ENCODE data around the gene GJA5. TPM values are rescaled to one million over a fixed set of nuclear protein-coding genes. Genes with fewer than 3 reads are reported as not detected.
"Not testable (repeated sequence)": the region's sequence is repeated elsewhere in the genome, so short reads cannot be mapped to it uniquely, and the experiment has no call there.

Gene GJA5
- total RNA-seq, 1 donor from 2014 or later = 4.7 TPM

DNA sequence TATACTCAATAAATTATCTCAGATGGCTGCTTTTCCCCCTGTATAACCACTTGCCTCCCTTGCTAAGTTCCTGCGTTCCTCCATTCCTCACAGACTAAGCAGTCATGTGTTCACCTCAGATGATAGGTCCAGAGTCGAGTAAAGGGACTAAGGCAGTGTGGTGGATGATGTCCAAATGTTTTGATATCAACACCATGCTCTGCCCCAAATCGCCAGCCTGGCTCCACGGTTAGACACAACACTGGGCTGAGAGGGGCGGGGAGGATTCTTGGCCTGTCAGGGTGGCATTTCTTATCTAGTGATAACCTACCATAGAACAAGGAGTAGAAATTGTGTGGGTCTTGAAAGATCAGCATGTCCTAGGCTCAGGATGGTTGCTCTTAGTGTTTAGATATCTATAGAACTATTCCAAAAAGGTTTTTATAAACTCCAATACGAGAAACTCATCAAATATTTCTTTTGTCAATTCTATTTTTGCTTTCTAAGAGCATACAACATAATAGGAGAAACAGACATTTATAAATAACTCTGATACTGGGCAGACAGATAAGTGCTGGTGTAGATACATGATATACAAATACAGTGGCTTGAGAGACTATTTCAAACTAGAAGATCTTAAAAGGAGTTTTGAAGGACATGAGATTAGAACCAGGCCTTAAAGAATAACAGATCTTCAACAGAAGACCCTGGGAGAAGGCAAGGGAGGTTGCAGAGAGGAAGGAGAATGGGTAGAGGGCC lies 21.5 kb downstream of the GJA5 start:
- peak; percentile 87 for ATAC-seq
- intact Hi-C loops (cut with micrococcal nuclease) = no loop called here
- peak; percentile 75 for DNase-seq

DNA sequence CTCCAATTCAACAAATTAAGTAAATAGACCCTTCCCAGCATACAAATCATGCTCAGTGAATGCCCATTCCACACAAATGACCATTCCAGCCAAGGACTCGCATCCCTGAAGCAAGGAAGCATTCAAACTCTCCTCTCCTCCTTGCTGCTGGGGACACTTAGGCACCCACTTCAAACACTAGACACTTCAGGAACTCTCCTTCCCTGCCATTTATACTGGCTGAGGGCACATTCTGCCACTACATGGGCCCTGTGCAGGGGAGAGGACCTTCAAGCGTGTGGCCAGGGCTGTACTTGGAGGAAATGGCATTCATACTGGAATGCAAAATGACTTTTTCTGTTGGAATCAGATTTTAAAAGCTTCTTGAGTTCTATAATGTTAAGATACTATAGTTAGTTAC lies 22.3 kb downstream of the GJA5 start:
- DNase-seq (no peak), ATAC-seq (peak; percentile 20)
- intact Hi-C loops (cut with micrococcal nuclease) = no loop called here

DNA sequence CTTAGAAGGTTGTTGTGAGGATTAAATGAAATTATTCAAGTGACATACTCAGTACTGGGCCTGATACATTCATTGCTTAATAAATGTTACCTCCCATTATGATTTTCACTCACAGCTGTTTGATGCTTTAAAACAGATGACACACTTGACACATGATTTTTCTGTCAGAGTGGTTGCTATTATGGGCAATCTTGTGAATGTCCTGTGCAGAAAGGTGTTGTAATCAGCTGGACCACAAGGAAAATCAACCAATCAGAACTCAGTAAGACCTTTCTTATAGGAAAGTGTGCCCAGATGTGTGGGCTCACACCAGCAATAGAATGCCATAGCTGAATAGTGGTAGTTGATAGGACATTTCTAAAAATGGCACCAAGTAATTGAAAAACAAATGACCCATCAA lies 23.5 kb downstream of the GJA5 start:
- intact Hi-C loops (cut with micrococcal nuclease) = no loop called here
- no peak for DNase-seq
- peak; percentile 34 for ATAC-seq

DNA sequence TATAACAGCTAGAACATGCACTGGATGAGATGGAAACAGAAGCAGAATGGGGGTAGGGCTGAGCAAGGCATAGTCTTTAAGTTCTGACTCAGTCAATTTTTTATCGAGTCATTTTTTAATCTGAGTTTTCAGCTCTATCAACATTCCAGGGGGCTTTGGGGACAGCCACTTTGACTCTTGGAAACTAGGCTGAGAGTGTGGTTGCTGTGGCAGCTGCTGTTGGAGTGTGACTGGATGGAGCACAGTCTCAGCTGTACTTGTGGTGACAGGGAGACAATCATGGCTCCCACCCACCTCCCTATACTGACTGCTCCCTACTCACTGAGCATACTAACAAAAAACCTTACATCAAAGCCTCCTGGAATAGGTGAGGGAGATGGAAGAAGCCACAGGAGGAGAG lies 25.0 kb downstream of the GJA5 start:
- intact Hi-C loops (cut with micrococcal nuclease) = no loop called here
- peak; percentile 39 for DNase-seq
- peak; percentile 65 for ATAC-seq

DNA sequence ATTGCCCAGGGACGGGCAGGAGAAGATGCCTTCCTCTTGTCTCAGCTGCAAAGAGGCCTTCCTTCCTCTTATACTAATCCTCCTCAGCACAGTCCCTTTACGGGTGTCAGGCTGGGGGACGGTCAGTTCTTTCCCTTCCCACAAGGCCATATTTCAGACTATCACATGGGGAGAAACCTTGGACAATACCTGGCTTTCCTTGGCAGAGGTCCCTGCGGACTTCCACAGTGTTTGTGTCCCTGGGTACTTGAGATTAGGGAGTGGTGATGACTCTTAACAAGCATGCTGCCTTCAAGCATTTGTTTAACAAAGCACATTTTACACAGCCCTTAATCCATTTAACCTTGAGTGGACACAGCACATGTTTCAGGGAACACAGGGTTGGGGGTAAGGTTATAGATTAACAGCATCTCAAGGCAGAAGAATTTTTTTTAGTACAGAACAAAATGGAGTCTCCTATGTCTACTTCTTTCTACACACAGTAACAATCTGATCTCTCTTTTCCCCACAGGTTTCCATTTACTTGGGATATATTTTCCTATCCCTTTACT lies 26.0 kb downstream of the GJA5 start:
- intact Hi-C loops (cut with micrococcal nuclease); ATAC-seq; DNase-seq: not testable (repeated sequence)

DNA sequence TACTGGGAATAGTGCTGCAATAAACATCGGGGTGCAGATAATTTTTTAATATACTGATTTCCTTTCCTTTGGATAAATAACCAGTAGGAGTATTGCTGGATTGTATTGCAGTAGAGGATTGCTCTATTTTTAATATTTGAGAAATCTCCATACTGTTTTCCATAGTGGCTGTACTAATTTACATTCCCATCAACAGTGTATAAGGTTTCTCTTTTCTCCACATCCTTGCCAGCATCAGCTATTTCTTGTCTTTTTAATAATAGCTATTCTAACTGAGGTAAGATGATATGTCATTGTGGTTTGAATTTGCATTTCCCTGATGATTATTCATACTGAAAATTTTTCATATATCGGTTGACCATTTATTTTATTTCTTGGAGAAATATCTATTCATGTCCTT lies 31.1 kb downstream of the GJA5 start:
- DNase-seq = no peak
- no peak for ATAC-seq
- intact Hi-C loops (cut with micrococcal nuclease) = no loop called here

DNA sequence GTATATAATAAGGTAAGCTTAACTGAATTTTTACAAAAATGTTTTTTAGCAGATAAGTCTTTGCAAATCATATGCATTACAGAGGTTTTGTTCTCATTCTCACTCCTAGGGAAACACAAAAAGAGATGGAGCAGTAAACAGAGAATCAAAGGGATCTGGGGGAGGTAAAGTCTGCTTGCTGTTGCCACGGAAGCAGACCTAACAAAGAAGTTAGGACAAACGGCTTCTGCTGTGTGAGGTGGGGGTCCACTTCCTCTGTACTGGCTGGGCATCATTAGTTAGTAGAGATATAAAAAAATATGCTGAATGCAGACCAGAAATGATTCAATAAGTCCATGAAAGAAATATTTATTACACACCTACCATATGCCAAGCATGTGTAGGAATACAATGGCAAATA lies 34.2 kb downstream of the GJA5 start:
- DNase-seq (no peak), ATAC-seq (no peak)
- intact Hi-C loops (cut with micrococcal nuclease) = no loop called here

DNA sequence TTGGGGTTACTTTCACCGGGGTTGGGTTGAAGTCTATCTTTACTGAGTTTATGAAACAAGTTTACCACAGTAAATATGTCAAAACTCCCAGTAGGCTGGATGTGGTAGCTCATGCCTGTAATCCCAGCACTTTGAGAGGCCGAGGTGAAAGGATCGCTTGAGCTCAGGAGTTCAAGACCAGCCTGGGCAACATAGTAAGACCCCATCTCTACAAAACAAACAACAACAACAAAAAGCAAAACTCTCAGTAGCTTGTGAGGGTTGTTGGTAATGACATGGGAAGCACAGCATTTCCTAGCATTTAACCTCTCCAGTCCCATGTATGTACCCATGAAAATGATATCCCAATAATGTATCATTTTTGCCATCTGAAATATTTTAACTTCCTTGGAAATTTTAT lies 34.7 kb downstream of the GJA5 start:
- intact Hi-C loops (cut with micrococcal nuclease) = no loop called here
- ATAC-seq (no peak), DNase-seq (no peak)

DNA sequence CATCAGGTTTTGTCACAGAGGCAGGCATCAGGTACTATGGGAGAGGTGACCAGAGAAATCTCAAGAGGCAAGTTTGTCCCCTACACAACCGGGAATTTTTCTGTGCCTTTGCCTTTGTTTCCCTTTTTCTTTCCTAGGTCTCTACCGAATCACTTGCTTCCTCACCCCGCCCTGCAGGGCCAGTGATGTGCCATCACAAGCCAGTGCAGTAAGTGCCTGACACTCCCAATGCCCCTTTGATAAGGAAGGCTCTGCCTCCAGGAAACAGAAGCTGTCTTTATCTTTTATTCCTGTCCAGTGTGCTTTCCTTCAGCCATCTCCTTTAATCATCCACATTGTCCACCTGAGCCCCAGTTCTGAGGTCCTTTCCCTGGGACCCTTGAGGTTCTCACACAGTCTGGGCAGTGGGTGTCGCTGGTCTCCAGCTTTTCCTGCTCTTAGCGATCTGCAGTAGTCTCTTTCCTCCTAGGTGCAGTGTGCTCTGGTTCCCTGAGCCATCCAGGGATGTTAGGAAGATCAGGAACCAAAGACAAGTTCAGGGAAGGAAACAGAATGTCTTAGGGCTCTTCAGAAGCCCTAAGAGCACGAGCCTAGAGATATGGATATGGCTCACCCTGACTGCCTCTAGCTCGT lies 36.6 kb downstream of the GJA5 start:
- peak; percentile 54 for DNase-seq
- ATAC-seq = peak; percentile 94
- intact Hi-C loops (cut with micrococcal nuclease) = loop anchor here (2.0 kb wide), 1 partner anchor 167 kb away; no protein-coding TSS in a partner anchor

DNA sequence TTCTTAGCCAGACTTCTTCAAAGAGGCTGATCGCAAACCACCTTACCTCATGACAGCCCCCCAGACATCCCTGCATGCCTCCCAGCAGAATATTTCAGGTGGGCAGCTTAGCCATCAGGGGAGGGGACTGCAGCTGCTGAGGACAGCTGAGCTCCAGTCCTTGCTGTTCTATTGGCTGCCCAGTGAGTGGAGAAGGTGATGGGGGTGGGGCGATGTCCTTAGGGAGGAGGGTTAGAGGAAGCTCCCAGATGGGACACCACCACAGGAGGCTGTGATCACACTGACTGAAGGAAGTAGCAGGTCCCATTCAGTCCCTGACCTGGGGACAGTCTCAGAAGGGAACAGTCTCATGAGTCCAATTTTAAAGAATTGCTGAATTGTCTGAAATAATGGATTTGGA lies 38.3 kb downstream of the GJA5 start:
- ATAC-seq (no peak), DNase-seq (no peak)
- intact Hi-C loops (cut with micrococcal nuclease) = loop anchor here (2.0 kb wide), 1 partner anchor 169 kb away; no protein-coding TSS in a partner anchor

DNA sequence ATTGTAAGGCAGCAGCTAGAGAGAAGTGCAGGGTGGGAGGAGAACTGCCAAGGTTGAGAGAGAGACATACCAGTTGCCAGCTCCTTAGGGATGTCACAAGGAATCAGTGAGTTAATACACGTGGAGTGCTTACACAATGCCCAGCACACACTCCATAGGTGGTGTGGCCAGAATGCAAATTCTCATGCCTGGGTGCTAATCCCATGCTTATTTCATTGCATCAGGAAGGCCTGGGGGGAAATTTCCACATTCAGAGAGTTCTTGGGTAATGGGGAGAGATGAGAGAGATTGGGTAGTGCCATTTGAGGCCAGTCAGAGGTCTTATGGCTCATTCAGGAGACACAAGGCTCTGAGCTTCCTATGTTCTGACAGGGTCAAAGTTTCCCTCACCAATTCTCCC lies 38.7 kb downstream of the GJA5 start:
- intact Hi-C loops (cut with micrococcal nuclease) = loop anchor here (2.0 kb wide), 1 partner anchor 169 kb away; no protein-coding TSS in a partner anchor
- DNase-seq (no peak), ATAC-seq (no peak)

DNA sequence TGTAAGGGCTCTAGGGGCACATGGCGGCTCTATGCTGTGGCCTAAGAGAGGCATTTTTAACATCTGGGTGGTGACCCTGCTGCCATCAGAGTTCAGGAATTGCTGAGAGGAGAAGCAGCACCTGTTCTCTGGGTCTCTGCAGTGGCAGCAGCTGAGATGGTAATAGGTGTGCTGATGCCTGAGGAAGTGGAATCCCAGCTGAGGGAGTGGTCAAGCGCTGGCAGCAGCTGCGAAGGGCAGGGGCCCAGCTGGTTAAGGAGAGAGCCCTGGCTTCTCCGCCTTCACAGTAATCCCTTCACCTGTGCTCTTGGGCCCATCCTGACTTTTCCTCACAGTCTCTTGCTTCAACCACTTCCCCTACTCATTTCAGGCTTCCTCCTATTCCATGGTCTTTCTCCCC lies 39.8 kb downstream of the GJA5 start:
- DNase-seq (no peak), ATAC-seq (no peak)
- intact Hi-C loops (cut with micrococcal nuclease) = no loop called here

DNA sequence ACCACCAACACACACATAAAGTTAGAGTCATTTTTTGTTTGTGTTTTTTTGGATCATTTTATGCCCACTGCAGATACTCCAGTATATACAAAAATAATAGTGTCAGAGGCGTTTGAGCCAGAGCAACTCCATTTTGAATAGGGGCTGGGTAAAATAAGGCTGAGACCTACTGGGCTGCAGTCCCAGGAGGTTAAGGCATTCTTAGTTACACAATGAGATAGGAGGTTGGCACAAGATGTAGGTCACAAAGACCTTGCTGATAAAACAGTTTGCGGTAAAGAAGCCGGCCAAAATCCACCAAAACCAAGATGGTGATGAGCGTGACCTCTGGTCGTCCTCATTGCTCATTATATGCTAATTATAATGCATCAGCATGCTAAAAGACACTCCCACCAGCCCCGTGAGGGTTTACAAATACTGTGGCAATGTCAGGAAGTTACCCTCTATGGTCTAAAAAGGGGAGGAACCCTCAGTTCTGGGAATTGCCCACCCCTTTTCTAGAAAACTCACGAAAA lies 40.6 kb downstream of the GJA5 start:
- ATAC-seq = peak; percentile 53
- DNase-seq = no peak
- intact Hi-C loops (cut with micrococcal nuclease) = no loop called here

DNA sequence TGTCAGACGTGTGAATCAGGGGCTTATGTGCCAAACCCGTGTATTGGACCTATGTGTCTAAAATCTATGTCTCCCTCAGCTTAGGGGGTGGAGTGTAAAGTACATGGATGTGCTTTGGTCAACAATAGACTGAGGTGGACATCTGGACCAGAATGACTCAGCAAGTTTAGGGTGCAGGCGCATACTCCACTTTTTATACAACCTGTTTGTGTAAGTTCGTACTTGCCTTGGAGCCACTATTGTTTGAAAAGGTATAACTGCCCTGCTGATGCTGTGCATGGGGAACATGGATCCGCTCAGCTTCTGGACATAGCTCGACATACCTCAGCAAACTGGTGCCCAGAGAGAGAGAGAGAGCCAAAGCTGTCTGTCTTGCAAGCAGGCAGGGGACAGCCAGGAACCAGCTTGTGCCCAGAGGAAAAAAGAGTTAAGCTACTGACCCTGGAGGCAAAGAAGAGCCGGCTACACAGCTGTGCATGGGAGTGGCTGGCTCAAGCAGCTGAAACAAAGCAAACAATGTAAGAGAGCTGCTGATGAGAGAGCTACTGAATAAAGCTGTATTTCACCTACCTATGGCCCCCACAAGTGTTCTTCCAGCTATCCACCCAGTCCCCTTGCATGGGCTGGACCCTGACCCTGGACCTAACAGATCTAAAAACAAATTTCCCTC lies 41.2 kb downstream of the GJA5 start:
- intact Hi-C loops (cut with micrococcal nuclease) = no loop called here
- DNase-seq = no peak
- no peak for ATAC-seq

DNA sequence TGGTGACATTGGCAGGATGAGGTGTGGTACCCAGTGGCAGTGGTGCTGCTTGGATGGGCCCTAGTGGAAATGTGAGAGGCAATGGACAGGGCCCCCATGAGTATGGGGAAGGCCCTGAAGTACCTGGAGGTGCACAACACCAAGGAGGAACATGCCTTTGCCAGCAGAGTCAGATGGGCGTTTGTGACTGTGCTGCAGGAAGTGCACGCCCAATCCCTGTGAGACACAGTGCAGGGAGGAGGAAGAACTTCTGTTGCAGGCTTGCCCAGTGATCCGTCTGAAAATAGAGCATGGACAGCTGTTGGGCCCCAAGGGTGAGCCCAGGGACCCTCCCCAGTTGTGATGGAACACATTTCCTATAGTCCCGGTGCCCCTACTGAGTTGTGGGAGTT lies 42.7 kb downstream of the GJA5 start:
- DNase-seq = no peak
- intact Hi-C loops (cut with micrococcal nuclease) = no loop called here
- peak; percentile 40 for ATAC-seq

DNA sequence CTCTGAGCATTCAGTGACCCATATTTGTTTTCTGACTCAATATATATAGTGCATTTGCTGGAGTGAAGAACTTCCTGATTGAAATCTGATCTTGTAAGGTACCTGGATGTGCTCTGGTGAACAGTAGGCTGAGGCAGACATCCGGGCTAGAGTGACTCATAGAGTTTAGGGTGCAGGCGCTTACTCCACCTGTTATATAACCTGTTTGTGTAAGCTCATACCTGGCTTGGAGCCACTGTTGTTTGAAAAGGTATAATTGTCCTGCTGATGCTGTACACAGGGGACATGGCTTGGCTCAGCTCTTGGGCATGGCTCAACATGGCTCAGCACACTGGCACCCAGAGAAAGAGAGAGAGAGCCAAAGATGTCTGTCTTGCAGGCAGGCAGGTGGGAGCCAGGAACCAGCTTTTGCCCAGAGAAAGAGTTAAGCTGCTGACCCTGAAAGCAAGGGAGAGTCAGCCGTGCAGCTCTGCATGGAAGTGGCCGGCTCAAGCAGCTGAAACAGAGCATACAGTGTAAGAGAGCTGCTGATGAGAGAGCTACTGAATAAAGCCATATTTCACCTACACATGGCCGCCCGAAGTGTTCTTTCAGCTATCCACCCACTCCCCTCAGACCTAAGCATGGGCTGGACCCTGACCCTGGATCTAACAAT lies 43.2 kb downstream of the GJA5 start:
- intact Hi-C loops (cut with micrococcal nuclease) = no loop called here
- no peak for ATAC-seq
- no peak for DNase-seq

DNA sequence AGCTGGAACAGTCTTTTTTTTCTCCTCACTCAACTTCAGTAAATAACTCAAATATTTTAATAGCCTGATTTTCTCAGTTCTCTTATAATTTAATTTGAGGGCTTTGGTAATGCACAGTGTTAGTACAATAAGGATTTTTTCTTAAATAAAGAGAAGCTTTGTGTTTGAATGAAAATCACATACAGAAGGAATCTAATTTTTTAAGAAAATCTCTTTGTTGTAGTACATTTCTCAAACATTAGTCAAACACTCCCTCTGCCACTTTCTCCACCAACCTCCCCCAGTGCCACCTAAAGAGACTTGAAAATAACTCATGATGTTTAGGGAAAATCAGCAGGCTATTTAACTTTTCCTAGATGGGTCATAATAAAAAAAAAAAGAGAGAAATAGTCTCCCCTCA lies 47.8 kb downstream of the GJA5 start:
- intact Hi-C loops (cut with micrococcal nuclease) = no loop called here
- no peak for ATAC-seq
- no peak for DNase-seq

Data from left ventricle myocardium superior (tissue), 1 donor.